ENCODE data around the gene HLA-C. TPM values are rescaled to one million over a fixed set of nuclear protein-coding genes. Genes with fewer than 3 reads are reported as not detected.

Gene HLA-C
- polyA plus RNA-seq, 1 of the 3 experiments (the other 2 are of a cell fraction): 434 TPM

- POLR2A ChIA-PET: no interaction called here
- CTCF ChIA-PET: interaction anchor here (1.4 kb wide), 1 partner anchor 119 kb away, joined by 4 read pairs; no protein-coding TSS in a partner anchor
- Histone ChIP-seq H3K4me2 (no peak overlapping the region), H3K9me2 (no peaks in the 10 kb centered on the region), H3K27me3 (ENCODE audit: insufficient read depth) (peaks cover 25% of the 10 kb centered on the region; the same call in 1 of the 2 replicates), H2AFZ (ENCODE audit: low read depth) (no peak overlapping the region), H3K4me1 (ENCODE audit: control insufficient read depth in 1 of 2, insufficient read depth in 2 of 2, low read depth in 1 of 2, low read length in 1 of 2) (no peaks in the 10 kb centered on the region), H3F3A (replicated peaks; ENCODE audit: insufficient read depth) (no peaks in the 10 kb centered on the region), H4K20me1 (ENCODE audit: insufficient read depth) (no peaks in the 10 kb centered on the region), H3K9me3 (peaks cover 11% of the 10 kb centered on the region), H3K9ac (no peak overlapping the region), H3K27ac (ENCODE audit: low read depth in 2 of 2, low read length in 1 of 2) (no peak overlapping the region), H3K4me3 (ENCODE audit: low read depth in 2 of 2, low read length in 1 of 2) (no peak overlapping the region), H3K79me2 (ENCODE audit: insufficient read depth) (no peaks in the 10 kb centered on the region), H3K36me3 (replicated peaks in 1 of 2; ENCODE audit: control insufficient read depth in 1 of 2, insufficient read depth in 2 of 2, low read length in 1 of 2) (peaks cover 0 to 6% of the 10 kb centered on the region in 2 experiments)
- no peak for DNase-seq
- TF ChIP-seq NRF1 (IDR thresholded peaks at IDR 0.05; ENCODE audit: low read depth, low read length): no peak
- no peak for TF ChIP-seq TEAD4 (IDR thresholded peaks at IDR 0.05; ENCODE audit: borderline replicate concordance, insufficient read depth)
- no peak for TF ChIP-seq YY1 (IDR thresholded peaks at IDR 0.05; ENCODE audit: low read depth)
- TF ChIP-seq ZBTB33 (IDR thresholded peaks at IDR 0.05; ENCODE audit: borderline replicate concordance, low read depth): no peak
- TF ChIP-seq, protein P1, sequence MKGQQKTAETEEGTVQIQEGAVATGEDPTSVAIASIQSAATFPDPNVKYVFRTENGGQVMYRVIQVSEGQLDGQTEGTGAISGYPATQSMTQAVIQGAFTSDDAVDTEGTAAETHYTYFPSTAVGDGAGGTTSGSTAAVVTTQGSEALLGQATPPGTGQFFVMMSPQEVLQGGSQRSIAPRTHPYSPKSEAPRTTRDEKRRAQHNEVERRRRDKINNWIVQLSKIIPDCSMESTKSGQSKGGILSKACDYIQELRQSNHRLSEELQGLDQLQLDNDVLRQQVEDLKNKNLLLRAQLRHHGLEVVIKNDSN (IDR thresholded peaks at IDR 0.05; ENCODE audit: borderline replicate concordance, low read depth): no peak
- TF ChIP-seq GABPA (IDR thresholded peaks at IDR 0.05; ENCODE audit: low read depth): no peak
- TF ChIP-seq, protein P2, sequence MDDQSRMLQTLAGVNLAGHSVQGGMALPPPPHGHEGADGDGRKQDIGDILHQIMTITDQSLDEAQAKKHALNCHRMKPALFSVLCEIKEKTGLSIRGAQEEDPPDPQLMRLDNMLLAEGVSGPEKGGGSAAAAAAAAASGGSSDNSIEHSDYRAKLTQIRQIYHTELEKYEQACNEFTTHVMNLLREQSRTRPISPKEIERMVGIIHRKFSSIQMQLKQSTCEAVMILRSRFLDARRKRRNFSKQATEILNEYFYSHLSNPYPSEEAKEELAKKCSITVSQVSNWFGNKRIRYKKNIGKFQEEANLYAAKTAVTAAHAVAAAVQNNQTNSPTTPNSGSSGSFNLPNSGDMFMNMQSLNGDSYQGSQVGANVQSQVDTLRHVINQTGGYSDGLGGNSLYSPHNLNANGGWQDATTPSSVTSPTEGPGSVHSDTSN (IDR thresholded peaks at IDR 0.05): no peak
- no peak for TF ChIP-seq POLR2AphosphoS5 (IDR thresholded peaks at IDR 0.05; ENCODE audit: low read depth, low read length)
- no peak for TF ChIP-seq FOXM1 (IDR thresholded peaks at IDR 0.05; ENCODE audit: low read depth)
- TF ChIP-seq RAD21 (IDR thresholded peaks at IDR 0.05; ENCODE audit: low read length): no peak
- TF ChIP-seq MEF2A (IDR thresholded peaks at IDR 0.05; ENCODE audit: borderline replicate concordance, low read depth): no peak
- TF ChIP-seq, protein P3, sequence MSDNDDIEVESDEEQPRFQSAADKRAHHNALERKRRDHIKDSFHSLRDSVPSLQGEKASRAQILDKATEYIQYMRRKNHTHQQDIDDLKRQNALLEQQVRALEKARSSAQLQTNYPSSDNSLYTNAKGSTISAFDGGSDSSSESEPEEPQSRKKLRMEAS (IDR thresholded peaks at IDR 0.05; ENCODE audit: low read depth): no peak
- TF ChIP-seq JUND (IDR thresholded peaks at IDR 0.05): no peak
- 18% methylated on average over 2 of the region's 2 CpGs for WGBS (ENCODE audit: low lambda C conversion rate)
Observed at GRCh38 chr6:31247813-31248212, 24.1 kb downstream of the HLA-C start.

DNA sequence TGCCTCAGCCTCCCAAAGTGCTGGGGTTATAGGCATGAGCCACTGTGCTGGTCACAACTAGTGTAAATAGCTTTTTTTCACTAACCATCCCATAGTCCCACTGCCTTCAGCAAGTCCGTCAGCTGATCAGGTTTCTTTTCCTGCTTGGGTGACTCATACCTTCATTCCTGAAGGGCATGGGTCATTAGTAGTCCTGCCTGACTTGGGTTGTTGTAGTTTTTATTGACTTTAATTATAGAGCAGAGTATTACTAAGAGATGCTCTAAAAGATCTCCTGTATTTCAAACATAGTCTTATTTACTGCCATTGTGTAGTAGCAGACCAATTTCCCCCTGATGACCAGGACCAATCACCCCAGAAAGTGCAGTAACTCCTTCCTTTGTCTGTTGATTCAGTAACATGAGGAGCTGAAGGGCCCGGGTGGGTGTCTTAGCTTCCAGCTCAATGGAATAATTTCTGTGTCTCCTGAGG lies 25.8 kb downstream of the HLA-C start:
- TF ChIP-seq FOSL2 (IDR thresholded peaks at IDR 0.05; ENCODE audit: borderline replicate concordance, low read depth) (peak; percentile 66; the same call in 1 of the 2 replicates), JUND (IDR thresholded peaks at IDR 0.05) (peak; percentile 57), FOXM1 (IDR thresholded peaks at IDR 0.05; ENCODE audit: low read depth) (no peak)
- TF ChIP-seq, protein P2 (IDR thresholded peaks at IDR 0.05): peak; percentile 17; the same call in 1 of the 2 replicates
- TF ChIP-seq, protein P1 (IDR thresholded peaks at IDR 0.05; ENCODE audit: borderline replicate concordance, low read depth): peak; percentile 43; the same call in 1 of the 2 replicates
- ChIA-PET CTCF (no interaction called here), POLR2A (no interaction called here)
- H3K9me3 ChIP-seq: peaks cover 11% of the 10 kb centered on the region
- no peak overlapping the region for H3K9ac ChIP-seq
- H3K4me2 ChIP-seq: no peak overlapping the region
- H3K79me2 ChIP-seq (ENCODE audit: insufficient read depth): no peaks in the 10 kb centered on the region
- H4K20me1 ChIP-seq (ENCODE audit: insufficient read depth): no peaks in the 10 kb centered on the region
- H3K27ac ChIP-seq (ENCODE audit: low read depth in 2 of 2, low read length in 1 of 2): no peak overlapping the region
- H3K4me1 ChIP-seq (ENCODE audit: control insufficient read depth in 1 of 2, insufficient read depth in 2 of 2, low read depth in 1 of 2, low read length in 1 of 2): no peaks in the 10 kb centered on the region
- WGBS (ENCODE audit: low lambda C conversion rate): 0% methylated on average over 2 of the region's 2 CpGs
- DNase-seq: no peak
- H3K9me2 ChIP-seq: no peaks in the 10 kb centered on the region
- H2AFZ ChIP-seq (ENCODE audit: low read depth): no peak overlapping the region
- H3K4me3 ChIP-seq (ENCODE audit: low read depth in 2 of 2, low read length in 1 of 2): no peak overlapping the region
- H3F3A ChIP-seq (replicated peaks; ENCODE audit: insufficient read depth): no peaks in the 10 kb centered on the region
- H3K27me3 ChIP-seq (ENCODE audit: insufficient read depth): peaks cover 23% of the 10 kb centered on the region; the same call in 1 of the 2 replicates
- H3K36me3 ChIP-seq (replicated peaks in 1 of 2; ENCODE audit: control insufficient read depth in 1 of 2, insufficient read depth in 2 of 2, low read length in 1 of 2): peaks cover 0 to 6% of the 10 kb centered on the region in 2 experiments

Data from SK-N-SH (cell line).